ENCODE data around the gene CXCR6.

Gene CXCR6

GRCh38 chr3:45943207-45943846 lies at the start of gene CXCR6:
Gene CXCR6, plus strand, starts transcription at chr3:45943464. Its CDS starts 3,018 bp downstream, at chr3:45946482.
- DNase-seq, result no peak

- DNase-seq, result no peak
Observed at GRCh38 chr3:45894015-45894414, 49.2 kb upstream of the CXCR6 start.

GRCh38 chr3:45895686-45896468 lies 47.4 kb upstream of the CXCR6 start:
- no peak for DNase-seq

GRCh38 chr3:45896956-45897355 lies 46.3 kb upstream of the CXCR6 start:
- DNase-seq, result no peak

GRCh38 chr3:45904931-45905330 lies 38.3 kb upstream of the CXCR6 start:
- DNase-seq, result no peak

- DNase-seq, result no peak
Observed at GRCh38 chr3:45905755-45906154, 37.5 kb upstream of the CXCR6 start.

- DNase-seq, result no peak
Observed at GRCh38 chr3:45906681-45907407, 36.4 kb upstream of the CXCR6 start.

GRCh38 chr3:45907769-45908705 lies 35.2 kb upstream of the CXCR6 start:
- no peak for DNase-seq

- DNase-seq, result no peak
Observed at GRCh38 chr3:45908761-45909160, 34.5 kb upstream of the CXCR6 start.

- DNase-seq, result no peak
Observed at GRCh38 chr3:45909542-45909941, 33.7 kb upstream of the CXCR6 start.

- no peak for DNase-seq
Observed at GRCh38 chr3:45910892-45911291, 32.4 kb upstream of the CXCR6 start.

- DNase-seq, result no peak
Observed at GRCh38 chr3:45911511-45912226, 31.6 kb upstream of the CXCR6 start.

- no peak for DNase-seq
Observed at GRCh38 chr3:45912435-45912834, 30.8 kb upstream of the CXCR6 start.

GRCh38 chr3:45914362-45915058 lies 28.8 kb upstream of the CXCR6 start:
- no peak for DNase-seq

- DNase-seq, result no peak
Observed at GRCh38 chr3:45915059-45915439, 28.2 kb upstream of the CXCR6 start.

- peak; percentile 66 for DNase-seq
Observed at GRCh38 chr3:45915518-45916231, 27.6 kb upstream of the CXCR6 start.

- DNase-seq, result no peak
Observed at GRCh38 chr3:45917146-45917898, 25.9 kb upstream of the CXCR6 start.

- no peak for DNase-seq
Observed at GRCh38 chr3:45921158-45922038, 21.9 kb upstream of the CXCR6 start.

GRCh38 chr3:45922039-45922326 lies 21.3 kb upstream of the CXCR6 start:
- DNase-seq, result no peak

Measured in CD4-positive, alpha-beta T cell treated with Interleukin-15 for 1 hour (primary cell).